T-helper 1 cell (primary cell): ENCODE data around the gene BEST1.

Source experiments
- DNase-seq, 5 donors: peaks; one replicate each; pipeline ENCODE4 v3.0.0-alpha.2; 2012 to 2020
- total RNA-seq, 4 donors: gene quantifications; one replicate each; lab custom pipeline; 2026; lab: John Stamatoyannopoulos, UW

Gene BEST1
- 0.39 to 2.7 (median 1.4) reads per million in 4 donors for total RNA-seq

GRCh38 chr11:61950035-61950547, at the start of gene BEST1:
Gene BEST1, plus strand, starts transcription at chr11:61950351. Its CDS starts 1,456 bp downstream, at chr11:61951807.
- no peak for DNase-seq

DNA sequence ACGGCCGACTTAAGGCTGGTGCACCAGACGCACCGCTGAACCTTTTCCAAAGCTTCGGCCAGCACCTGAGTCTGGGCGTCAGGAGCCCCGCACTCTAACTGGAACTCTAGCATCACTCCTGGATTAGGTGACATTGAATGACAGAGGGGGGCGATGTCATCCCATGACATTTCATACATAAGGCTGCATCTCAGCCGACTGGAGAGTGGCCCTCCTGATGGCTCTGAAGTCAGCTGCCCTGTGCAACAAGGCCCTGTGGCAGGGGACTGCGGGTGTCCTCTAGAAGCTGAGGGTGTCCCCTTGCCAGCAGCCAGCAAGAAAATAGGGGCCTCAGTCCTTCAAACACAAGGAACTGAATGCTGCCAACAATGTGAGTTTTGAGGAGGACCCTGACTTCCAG, 48.8 kb upstream of the BEST1 start:
- no peak for DNase-seq

- DNase-seq: no peak
These were observed 47.8 kb upstream of the BEST1 start for GRCh38 chr11:61902313-61902712.

DNA sequence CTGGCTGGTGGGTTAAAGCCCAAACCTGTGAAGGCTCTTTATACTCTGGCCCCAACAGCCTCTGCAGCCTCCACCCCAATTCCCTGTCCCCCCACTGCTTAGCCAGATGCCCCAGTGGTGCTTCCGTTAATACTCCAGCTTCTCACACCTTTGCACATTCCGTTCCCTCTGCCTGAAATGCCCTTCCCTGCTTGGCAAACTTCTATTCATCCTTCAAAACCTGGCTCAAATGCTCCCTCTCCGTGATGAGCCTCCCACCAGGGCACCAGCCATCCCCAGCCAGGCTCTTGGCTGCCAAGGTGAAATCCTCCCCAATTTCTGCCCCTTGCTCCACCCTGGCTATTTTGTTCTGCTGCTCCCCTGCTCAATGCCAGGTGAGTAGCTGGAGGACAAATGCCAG, 46.3 kb upstream of the BEST1 start:
- DNase-seq: no peak

GRCh38 chr11:61904539-61905048, 45.6 kb upstream of the BEST1 start:
- no peak for DNase-seq

GRCh38 chr11:61905067-61905696, 45.0 kb upstream of the BEST1 start:
- no peak for DNase-seq

DNA sequence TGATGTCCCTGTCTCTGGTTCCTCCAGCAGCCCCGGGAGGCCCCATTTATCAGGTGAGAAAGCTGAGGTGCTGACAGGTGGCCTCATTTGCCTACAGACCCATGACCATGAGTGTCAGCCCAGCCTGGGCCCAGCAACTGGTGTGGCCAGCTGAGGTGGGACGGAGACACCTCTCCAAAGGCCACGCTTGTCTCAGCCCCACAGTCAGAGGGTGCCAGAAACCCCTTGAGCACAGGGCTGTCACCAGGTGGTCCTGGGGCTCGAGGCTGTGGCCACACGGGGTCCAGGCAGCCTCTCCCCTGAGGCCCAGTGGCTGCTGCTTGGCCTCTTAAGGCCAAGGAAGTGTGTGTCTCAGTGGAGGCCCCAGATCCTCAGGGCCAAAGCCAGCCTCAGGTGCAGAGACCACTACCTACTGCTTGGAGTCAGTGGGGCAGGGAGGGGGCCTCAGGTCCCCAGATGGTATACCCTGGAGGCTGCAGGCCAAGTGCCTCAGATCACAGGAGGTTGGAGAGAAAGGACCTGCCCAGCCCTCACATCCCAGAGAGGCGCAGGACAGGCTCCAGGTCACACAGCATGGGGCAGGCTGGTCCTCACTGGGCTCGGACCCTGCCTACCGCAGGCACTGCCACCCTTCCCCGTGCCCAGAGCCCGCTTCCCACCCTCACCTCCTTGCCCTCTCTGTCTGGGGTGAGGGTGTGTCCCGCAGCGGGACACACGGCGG, 44.2 kb upstream of the BEST1 start:
- no peak for DNase-seq

DNA sequence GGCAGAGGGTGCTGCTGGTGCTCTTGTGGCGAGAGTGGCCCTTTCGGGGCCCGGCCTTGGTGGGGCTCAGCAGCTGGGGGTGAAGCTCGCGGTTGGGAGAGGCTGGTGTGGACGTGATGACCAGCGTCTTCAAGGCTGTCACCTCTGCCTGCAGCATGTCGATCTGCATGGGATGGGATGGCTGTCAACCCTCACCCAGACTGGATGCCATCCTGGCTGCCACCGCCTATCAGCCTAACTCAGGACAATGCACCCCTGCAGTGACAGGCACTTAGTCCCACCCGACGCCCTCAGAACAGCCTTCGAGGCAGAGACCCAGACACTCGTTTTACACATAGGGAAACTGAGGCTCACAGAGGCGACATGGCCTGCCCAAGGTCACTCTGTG, 43.6 kb upstream of the BEST1 start:
- no peak for DNase-seq

- no peak for DNase-seq
These were observed 42.9 kb upstream of the BEST1 start for GRCh38 chr11:61907282-61907681.

- no peak for DNase-seq
These were observed 42.1 kb upstream of the BEST1 start for GRCh38 chr11:61907871-61908729.

GRCh38 chr11:61908730-61909316, 41.3 kb upstream of the BEST1 start:
- DNase-seq: no peak

GRCh38 chr11:61910187-61911127, 39.7 kb upstream of the BEST1 start:
- DNase-seq: no peak

DNA sequence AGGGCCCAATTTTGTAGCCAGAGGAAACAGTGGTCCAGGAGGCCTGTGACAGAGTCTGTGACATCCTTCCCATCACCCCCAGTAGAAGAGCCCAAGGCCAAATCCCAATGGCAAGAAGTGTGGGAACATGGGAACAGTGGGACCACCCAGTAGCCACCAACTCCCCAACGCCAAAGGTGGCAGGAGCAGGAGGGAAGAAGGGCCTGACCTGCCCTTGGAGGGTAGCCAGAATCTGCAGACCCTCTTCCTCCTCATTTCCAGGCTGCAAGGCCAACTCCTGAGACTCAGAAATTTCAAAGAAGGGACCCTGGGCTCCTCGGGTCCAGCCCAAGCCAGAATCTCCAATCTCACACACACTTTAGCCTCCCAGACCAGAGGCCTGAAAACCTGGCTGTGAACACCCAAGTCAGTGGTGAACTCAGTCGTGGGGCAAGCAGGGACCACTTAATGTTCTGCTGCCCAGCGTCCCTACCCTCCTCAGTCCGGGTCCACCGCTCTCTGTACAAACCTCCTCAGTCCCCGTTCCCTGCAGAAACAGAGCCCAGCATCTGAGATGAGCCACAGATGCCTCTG, 38.9 kb upstream of the BEST1 start:
- DNase-seq: no peak

GRCh38 chr11:61911701-61912529, 38.2 kb upstream of the BEST1 start:
- DNase-seq: no peak

DNA sequence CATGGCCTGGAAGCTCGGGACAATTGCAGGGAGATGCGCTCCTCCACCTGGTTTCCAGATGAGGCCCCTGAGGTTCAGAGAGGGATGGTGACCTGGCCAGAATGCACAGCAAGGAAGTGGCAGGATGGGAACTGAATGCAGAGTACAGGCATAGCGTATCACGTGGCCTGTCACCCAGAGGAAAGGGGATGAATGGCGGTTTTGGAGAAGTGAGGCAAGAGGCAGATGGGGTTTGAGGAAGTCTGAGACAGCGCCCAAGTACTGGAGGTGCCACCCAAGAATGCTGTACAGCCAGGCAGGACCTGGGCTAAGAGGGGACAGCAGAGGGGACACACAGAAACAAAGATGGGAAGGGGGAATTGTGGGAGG, 37.6 kb upstream of the BEST1 start:
- no peak for DNase-seq

- no peak for DNase-seq
These were observed 37.0 kb upstream of the BEST1 start for GRCh38 chr11:61912991-61913698.

- no peak for DNase-seq
These were observed 36.3 kb upstream of the BEST1 start for GRCh38 chr11:61913699-61914395.

- DNase-seq: no peak
These were observed 35.5 kb upstream of the BEST1 start for GRCh38 chr11:61914471-61915171.
